Muscle layer of duodenum (tissue), 2 donors: ENCODE data around the gene IMPDH1.
A peak's percentile ranks its signal among the peaks of the same experiment; 100 is the strongest.

ENCODE experiments used
- H3K27ac ChIP-seq: one replicate; pipeline ENCODE4 v1.7.0; 2013; ENCODE audit warnings: mild to moderate bottlenecking, low read length
- H3K27me3 ChIP-seq: one replicate; pipeline ENCODE4 v1.7.0; 2013; ENCODE audit warnings: low read depth, mild to moderate bottlenecking, control low read depth, low read length
- H3K36me3 ChIP-seq, 2 donors: one replicate each; pipeline ENCODE4 v1.7.0; 2013; ENCODE audit warnings: low read length in 2 of 2, control low read depth in 1 of 2, mild to moderate bottlenecking in 1 of 2; ENCODE audit not compliant: insufficient read depth in 2 of 2, control insufficient read depth in 1 of 2
- H3K4me1 ChIP-seq, 2 donors: one replicate each; pipeline ENCODE4 v1.7.0; 2013; ENCODE audit warnings: low read length in 2 of 2, mild to moderate bottlenecking in 2 of 2, control low read depth in 1 of 2, moderate library complexity in 1 of 2; ENCODE audit not compliant: insufficient read depth in 2 of 2, control insufficient read depth in 1 of 2
- H3K4me3 ChIP-seq, 2 donors: one replicate each; pipeline ENCODE4 v1.7.0; 2013; ENCODE audit warnings: low read length in 2 of 2, low read depth in 1 of 2, mild to moderate bottlenecking in 1 of 2
- H3K9me3 ChIP-seq, 2 donors: one replicate each; pipeline ENCODE4 v1.7.0; 2013; ENCODE audit warnings: low read length in 2 of 2, control low read depth in 1 of 2, mild to moderate bottlenecking in 1 of 2; ENCODE audit not compliant: control insufficient read depth in 1 of 2
- donor health status: healthy.

Gene IMPDH1

GRCh38 chr7:128353189-128353588, 56.6 kb downstream of the IMPDH1 start:
- no peaks in the 10 kb centered on the region for H3K36me3 ChIP-seq
- H3K9me3 ChIP-seq: no peaks in the 10 kb centered on the region
- no peak overlapping the region for H3K4me3 ChIP-seq
- H3K27ac ChIP-seq: no peak overlapping the region
- H3K27me3 ChIP-seq: peaks cover 20% of the 10 kb centered on the region
- peaks cover 0 to 9% of the 10 kb centered on the region in 2 donors for H3K4me1 ChIP-seq

- Histone ChIP-seq H3K4me1 (peaks cover 0 to 9% of the 10 kb centered on the region in 2 donors), H3K9me3 (no peaks in the 10 kb centered on the region), H3K27me3 (peaks cover 20% of the 10 kb centered on the region), H3K36me3 (no peaks in the 10 kb centered on the region), H3K4me3 (no peak overlapping the region), H3K27ac (no peak overlapping the region)
These were observed 57.1 kb downstream of the IMPDH1 start for GRCh38 chr7:128352636-128353035.

DNA sequence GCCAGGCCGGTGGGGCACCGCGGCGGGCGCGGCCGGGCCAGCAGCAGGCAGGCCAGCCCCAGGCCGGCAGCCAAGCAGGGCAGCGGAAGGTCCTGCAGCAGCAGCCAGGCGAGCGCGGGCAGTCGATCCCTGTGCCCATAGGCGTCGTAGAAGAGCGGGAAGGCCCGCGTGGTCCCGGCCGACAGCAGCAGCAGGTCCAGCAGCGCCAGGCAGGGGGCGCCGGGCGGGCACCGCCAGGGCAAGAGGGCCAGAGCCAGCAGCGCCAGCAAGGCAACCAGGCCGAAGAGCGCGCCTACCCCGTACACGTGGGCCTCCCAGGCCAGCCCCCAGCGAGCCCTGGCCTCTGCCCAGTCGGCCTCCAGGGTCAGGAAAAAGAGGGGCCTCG, 57.6 kb downstream of the IMPDH1 start:
- H3K27me3 ChIP-seq: peaks cover 20% of the 10 kb centered on the region
- H3K27ac ChIP-seq: no peak overlapping the region
- H3K4me3 ChIP-seq: no peak overlapping the region
- no peaks in the 10 kb centered on the region for H3K9me3 ChIP-seq
- no peaks in the 10 kb centered on the region for H3K36me3 ChIP-seq
- H3K4me1 ChIP-seq: peaks cover 0 to 9% of the 10 kb centered on the region in 2 donors

DNA sequence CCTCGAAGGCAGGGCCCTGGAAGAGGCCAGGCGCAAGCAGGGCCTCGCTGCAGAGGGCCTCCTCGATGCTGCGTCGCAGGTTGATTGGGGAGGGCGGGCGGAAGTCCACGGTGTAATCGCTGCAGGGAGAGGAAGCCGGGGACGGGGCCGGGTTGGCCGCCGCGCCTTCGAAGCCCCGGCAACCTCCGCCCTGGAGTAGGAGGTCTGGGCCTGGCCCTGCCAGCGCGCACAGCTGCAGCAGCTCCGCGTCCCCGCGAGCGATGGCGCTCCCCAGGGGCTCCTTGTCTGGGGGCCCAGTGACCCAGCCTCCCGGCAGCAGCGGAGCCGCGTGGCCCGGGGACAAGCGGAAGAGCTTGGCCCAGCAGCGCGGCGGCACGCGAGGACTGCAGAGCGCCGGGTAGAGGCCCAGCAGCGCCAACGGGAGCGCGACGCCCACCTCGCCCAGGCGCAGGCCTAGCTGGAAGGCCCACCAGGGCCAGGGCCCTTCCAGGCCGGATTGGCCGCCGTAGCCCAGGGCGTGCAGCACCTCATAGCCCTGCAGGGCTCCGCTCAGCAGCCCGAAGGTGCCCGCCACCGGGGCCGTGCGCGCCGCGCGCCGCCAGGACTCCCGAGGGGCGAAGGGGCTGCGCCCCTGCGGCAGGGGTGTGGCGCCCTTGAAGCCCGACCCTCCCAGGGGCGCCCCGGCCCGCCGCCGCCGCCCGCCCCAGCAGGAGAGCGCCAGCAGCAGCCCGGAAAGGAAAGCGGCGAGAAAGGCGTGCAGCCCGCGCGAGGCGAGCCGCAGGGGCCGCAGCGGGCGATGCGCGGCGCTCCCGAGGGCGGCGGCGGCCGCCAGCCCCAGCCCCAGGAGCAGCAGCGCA, 58.3 kb downstream of the IMPDH1 start:
- Histone ChIP-seq H3K4me3 (peak overlapping the region in 1 of 2 donors; percentile 40), H3K27me3 (peaks cover 20% of the 10 kb centered on the region), H3K36me3 (no peaks in the 10 kb centered on the region), H3K4me1 (peaks cover 0 to 9% of the 10 kb centered on the region in 2 donors), H3K27ac (no peak overlapping the region), H3K9me3 (no peaks in the 10 kb centered on the region)

- H3K4me3 ChIP-seq: peak overlapping the region in 1 of 2 donors; percentile 40
- H3K4me1 ChIP-seq: peaks cover 0 to 9% of the 10 kb centered on the region in 2 donors
- no peaks in the 10 kb centered on the region for H3K36me3 ChIP-seq
- peaks cover 20% of the 10 kb centered on the region for H3K27me3 ChIP-seq
- no peaks in the 10 kb centered on the region for H3K9me3 ChIP-seq
- H3K27ac ChIP-seq: no peak overlapping the region
These were observed 59.0 kb downstream of the IMPDH1 start for GRCh38 chr7:128350708-128351295.

GRCh38 chr7:128349466-128349825, 60.3 kb downstream of the IMPDH1 start:
- Histone ChIP-seq H3K27me3 (peaks cover 20% of the 10 kb centered on the region), H3K4me3 (no peak overlapping the region), H3K36me3 (no peaks in the 10 kb centered on the region), H3K27ac (no peak overlapping the region), H3K4me1 (peaks cover 0 to 9% of the 10 kb centered on the region in 2 donors), H3K9me3 (no peaks in the 10 kb centered on the region)

GRCh38 chr7:128347647-128348097, 62.1 kb downstream of the IMPDH1 start:
- Histone ChIP-seq H3K27ac (no peak overlapping the region), H3K27me3 (peaks cover 9% of the 10 kb centered on the region), H3K9me3 (no peaks in the 10 kb centered on the region), H3K4me3 (no peak overlapping the region), H3K36me3 (no peaks in the 10 kb centered on the region), H3K4me1 (peaks cover 5 to 14% of the 10 kb centered on the region in 2 donors)

- Histone ChIP-seq H3K9me3 (no peaks in the 10 kb centered on the region), H3K27ac (no peak overlapping the region), H3K4me3 (peak overlapping the region in 1 of 2 donors; percentile 81), H3K4me1 (peaks cover 7 to 21% of the 10 kb centered on the region in 2 donors), H3K27me3 (no peaks in the 10 kb centered on the region), H3K36me3 (peaks cover 0 to 2% of the 10 kb centered on the region in 2 donors)
These were observed 65.4 kb downstream of the IMPDH1 start for GRCh38 chr7:128344431-128344774.

GRCh38 chr7:128343554-128344430, 66.0 kb downstream of the IMPDH1 start, which contains the start of gene RBM28:
RBM28 (minus strand) TSS chr7:128343908; CDS start chr7:128343793, 115 bp downstream.
- Histone ChIP-seq H3K4me1 (peaks cover 7 to 21% of the 10 kb centered on the region in 2 donors), H3K4me3 (peak within 1 kb of the TSS; percentile 81 to 99), H3K27me3 (no peaks in the 10 kb centered on the region), H3K27ac (peak within 1 kb of the TSS; percentile 84), H3K36me3 (peaks cover 0 to 9% of the 10 kb centered on the region in 2 donors), H3K9me3 (no peaks in the 10 kb centered on the region)
